ENCODE measurements around the gene TIMP2. TPM values are rescaled to one million over a fixed set of nuclear protein-coding genes. Genes with fewer than 3 reads are reported as not detected.
A peak's percentile ranks its signal among the peaks of the same experiment; 100 is the strongest.
"Not testable (repeated sequence)": the region's sequence is repeated elsewhere in the genome, so short reads cannot be mapped to it uniquely, and the experiment has no call there.

Gene TIMP2
- total RNA-seq, 1 donor from 2014 or later = 1,096 TPM

DNA sequence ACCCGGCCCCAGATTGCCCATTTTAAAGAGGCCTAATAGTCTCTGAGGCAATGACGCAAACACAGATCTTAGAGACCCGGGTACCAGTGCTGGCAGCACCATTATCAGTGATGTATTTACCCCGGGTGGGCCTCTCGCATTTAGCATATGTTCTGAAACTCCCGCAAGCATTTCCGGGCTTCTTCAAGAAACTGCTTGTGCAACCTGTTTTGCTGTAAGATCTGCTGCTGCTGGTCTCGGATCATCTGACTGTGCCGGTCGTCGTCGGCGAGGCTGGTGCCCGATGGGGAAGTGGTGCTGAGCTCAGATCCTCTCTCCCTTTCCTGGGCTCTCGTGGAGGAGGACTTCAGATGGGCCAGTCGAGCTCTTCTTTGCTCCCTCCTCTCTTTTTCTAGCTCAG is 34.7 kb downstream of the TIMP2 start:
- H3K4me1 Mint-ChIP-seq (ENCODE audit: unreplicated experiment) = peaks cover 57% of the 10 kb centered on the region
- DNase-seq (ENCODE audit: extremely low spot score, unreplicated experiment) = no peak
- TF ChIP-seq, protein P1, sequence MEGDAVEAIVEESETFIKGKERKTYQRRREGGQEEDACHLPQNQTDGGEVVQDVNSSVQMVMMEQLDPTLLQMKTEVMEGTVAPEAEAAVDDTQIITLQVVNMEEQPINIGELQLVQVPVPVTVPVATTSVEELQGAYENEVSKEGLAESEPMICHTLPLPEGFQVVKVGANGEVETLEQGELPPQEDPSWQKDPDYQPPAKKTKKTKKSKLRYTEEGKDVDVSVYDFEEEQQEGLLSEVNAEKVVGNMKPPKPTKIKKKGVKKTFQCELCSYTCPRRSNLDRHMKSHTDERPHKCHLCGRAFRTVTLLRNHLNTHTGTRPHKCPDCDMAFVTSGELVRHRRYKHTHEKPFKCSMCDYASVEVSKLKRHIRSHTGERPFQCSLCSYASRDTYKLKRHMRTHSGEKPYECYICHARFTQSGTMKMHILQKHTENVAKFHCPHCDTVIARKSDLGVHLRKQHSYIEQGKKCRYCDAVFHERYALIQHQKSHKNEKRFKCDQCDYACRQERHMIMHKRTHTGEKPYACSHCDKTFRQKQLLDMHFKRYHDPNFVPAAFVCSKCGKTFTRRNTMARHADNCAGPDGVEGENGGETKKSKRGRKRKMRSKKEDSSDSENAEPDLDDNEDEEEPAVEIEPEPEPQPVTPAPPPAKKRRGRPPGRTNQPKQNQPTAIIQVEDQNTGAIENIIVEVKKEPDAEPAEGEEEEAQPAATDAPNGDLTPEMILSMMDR (IDR thresholded peaks at IDR 0.05) = no peak
- H3K27me3 Mint-ChIP-seq (ENCODE audit: unreplicated experiment) = no peaks in the 10 kb centered on the region
- no peak overlapping the region for H3K27ac Mint-ChIP-seq (ENCODE audit: unreplicated experiment)
- H3K4me3 Mint-ChIP-seq (ENCODE audit: unreplicated experiment) = no peak overlapping the region
- no peaks in the 10 kb centered on the region for H3K9me3 Mint-ChIP-seq (ENCODE audit: unreplicated experiment)
- peaks cover 29% of the 10 kb centered on the region for H3K36me3 Mint-ChIP-seq (ENCODE audit: unreplicated experiment)

DNA sequence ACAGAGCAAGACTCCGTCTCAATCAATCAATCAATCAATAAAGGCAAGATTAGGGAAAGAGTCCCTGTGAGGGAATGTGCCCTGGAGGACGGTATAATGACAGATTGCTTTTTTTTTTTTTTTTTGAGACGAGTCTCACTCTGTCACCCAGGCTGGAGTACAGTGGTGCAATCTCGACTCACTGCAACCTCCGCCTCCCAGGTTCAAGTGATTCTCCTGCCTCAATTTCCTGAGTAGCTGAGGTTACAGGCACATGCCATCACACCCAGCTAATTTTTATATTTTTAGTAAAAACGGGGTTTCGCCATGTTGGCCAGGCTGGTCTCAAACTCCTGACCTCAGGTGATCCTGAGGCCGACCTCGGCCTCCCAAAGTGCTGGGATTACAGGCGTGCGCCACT is 35.1 kb downstream of the TIMP2 start:
- not testable (repeated sequence) for H3K27me3 Mint-ChIP-seq (ENCODE audit: unreplicated experiment); H3K27ac Mint-ChIP-seq (ENCODE audit: unreplicated experiment); H3K4me3 Mint-ChIP-seq (ENCODE audit: unreplicated experiment); DNase-seq (ENCODE audit: extremely low spot score, unreplicated experiment); H3K9me3 Mint-ChIP-seq (ENCODE audit: unreplicated experiment)
- Mint-ChIP-seq H3K4me1 (ENCODE audit: unreplicated experiment) (peaks cover 58% of the 10 kb centered on the region), H3K36me3 (ENCODE audit: unreplicated experiment) (peaks cover 29% of the 10 kb centered on the region)

DNA sequence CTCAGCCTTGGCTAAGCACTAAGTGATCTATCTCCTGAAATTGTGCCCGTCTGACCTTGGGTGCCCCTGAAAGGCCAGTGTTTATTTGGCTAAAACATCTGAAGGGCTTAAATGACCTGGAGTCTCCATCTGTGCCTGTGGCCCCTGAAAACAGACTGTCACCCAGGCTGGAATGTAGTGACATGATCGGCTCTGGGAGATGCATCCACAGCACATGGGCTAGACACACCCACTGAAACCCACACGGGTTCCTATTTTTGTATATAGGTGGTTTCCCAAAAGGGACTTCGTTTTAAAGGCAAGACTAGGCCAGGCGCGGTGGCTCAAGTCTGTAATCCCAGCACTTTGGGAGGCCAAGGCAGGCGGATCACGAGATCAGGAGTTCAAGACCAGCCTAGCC is 35.7 kb downstream of the TIMP2 start:
- H3K9me3 Mint-ChIP-seq (ENCODE audit: unreplicated experiment) = no peaks in the 10 kb centered on the region
- TF ChIP-seq, protein P1 (IDR thresholded peaks at IDR 0.05) = no peak
- H3K4me1 Mint-ChIP-seq (ENCODE audit: unreplicated experiment) = peaks cover 62% of the 10 kb centered on the region
- no peak overlapping the region for H3K4me3 Mint-ChIP-seq (ENCODE audit: unreplicated experiment)
- no peaks in the 10 kb centered on the region for H3K27me3 Mint-ChIP-seq (ENCODE audit: unreplicated experiment)
- no peak for DNase-seq (ENCODE audit: extremely low spot score, unreplicated experiment)
- H3K27ac Mint-ChIP-seq (ENCODE audit: unreplicated experiment) = peak overlapping the region; percentile 15
- H3K36me3 Mint-ChIP-seq (ENCODE audit: unreplicated experiment) = peaks cover 29% of the 10 kb centered on the region

DNA sequence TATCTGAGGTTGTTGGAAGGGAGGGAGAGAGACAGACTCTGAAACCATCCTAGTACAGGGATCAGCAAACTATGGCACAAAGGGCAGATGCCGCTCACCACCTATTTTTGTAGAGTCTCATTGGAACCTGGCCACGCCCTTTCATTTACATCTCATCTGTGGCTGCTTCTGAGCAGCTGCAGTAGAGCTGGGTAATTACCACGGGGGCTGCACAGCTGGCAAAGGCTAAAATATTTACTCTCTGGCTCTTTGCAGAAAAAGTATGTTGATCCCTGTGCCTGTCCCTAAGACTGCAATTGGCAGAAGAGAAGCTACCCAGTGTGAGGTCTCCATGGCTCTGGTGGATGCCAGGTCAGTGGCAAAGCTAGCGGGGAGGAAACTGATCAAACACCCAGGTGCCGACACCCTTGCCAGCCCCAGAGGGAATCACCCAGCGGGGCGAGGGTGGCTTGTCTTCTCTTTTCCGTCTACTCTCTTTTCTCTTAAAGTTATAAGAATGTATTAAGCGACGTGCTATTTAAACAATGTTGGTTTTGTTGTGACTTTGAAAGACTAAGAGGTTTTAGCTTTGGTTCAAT is 36.2 kb downstream of the TIMP2 start:
- Mint-ChIP-seq H3K4me1 (ENCODE audit: unreplicated experiment) (peaks cover 64% of the 10 kb centered on the region), H3K9me3 (ENCODE audit: unreplicated experiment) (no peaks in the 10 kb centered on the region), H3K4me3 (ENCODE audit: unreplicated experiment) (no peak overlapping the region), H3K36me3 (ENCODE audit: unreplicated experiment) (peaks cover 29% of the 10 kb centered on the region), H3K27ac (ENCODE audit: unreplicated experiment) (peak overlapping the region; percentile 53), H3K27me3 (ENCODE audit: unreplicated experiment) (no peaks in the 10 kb centered on the region)
- DNase-seq (ENCODE audit: extremely low spot score, unreplicated experiment) = no peak
- TF ChIP-seq, protein P1 (IDR thresholded peaks at IDR 0.05) = no peak

DNA sequence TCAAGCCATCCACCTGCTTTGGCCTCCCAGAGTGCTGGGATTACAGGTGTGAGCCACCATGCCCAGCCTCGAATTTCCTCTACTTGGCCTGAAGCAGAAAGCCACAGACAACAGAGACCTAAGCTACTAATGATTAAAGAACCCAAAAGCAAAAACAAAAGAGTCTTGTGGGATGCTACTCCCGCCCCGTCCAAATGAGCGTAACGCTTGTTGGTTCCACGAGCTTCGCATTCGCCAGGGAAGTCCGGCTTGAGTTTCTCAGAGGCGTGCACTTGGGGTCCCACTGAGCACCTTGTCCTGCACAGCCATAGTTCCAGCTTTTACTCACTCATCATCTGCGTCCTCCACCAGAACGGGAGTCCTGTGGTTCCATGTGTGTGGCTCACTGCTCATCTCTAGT is 38.2 kb downstream of the TIMP2 start:
- no peak overlapping the region for H3K4me3 Mint-ChIP-seq (ENCODE audit: unreplicated experiment)
- H3K9me3 Mint-ChIP-seq (ENCODE audit: unreplicated experiment) = no peaks in the 10 kb centered on the region
- H3K36me3 Mint-ChIP-seq (ENCODE audit: unreplicated experiment) = peaks cover 18% of the 10 kb centered on the region
- peaks cover 71% of the 10 kb centered on the region for H3K4me1 Mint-ChIP-seq (ENCODE audit: unreplicated experiment)
- no peak for DNase-seq (ENCODE audit: extremely low spot score, unreplicated experiment)
- TF ChIP-seq, protein P1 (IDR thresholded peaks at IDR 0.05) = no peak
- peak overlapping the region; percentile 74 for H3K27ac Mint-ChIP-seq (ENCODE audit: unreplicated experiment)
- no peaks in the 10 kb centered on the region for H3K27me3 Mint-ChIP-seq (ENCODE audit: unreplicated experiment)

DNA sequence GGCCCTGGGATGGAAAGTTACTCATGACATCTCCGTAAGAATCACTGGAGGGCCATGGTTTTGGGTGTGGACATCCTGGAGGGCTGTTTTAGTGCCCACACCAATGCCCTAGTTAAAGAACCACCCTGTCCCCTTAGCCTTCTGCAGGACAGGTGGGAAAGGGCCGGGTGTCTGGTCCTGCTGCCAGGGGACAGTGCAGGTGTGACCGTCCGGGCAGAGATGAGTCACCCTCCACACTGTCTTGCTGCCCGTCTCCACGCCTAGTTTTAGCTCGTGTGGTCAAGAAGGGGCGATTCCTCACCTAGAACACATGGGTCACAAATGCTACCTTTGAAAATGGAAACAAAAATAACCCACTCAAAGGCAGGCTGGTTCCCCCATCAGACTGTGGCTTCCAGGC is 39.2 kb downstream of the TIMP2 start:
- Mint-ChIP-seq H3K9me3 (ENCODE audit: unreplicated experiment) (no peaks in the 10 kb centered on the region), H3K36me3 (ENCODE audit: unreplicated experiment) (peaks cover 9% of the 10 kb centered on the region), H3K27ac (ENCODE audit: unreplicated experiment) (peak overlapping the region; percentile 99), H3K4me1 (ENCODE audit: unreplicated experiment) (peaks cover 73% of the 10 kb centered on the region), H3K4me3 (ENCODE audit: unreplicated experiment) (no peak overlapping the region), H3K27me3 (ENCODE audit: unreplicated experiment) (no peaks in the 10 kb centered on the region)
- TF ChIP-seq, protein P1 (IDR thresholded peaks at IDR 0.05) = no peak
- no peak for DNase-seq (ENCODE audit: extremely low spot score, unreplicated experiment)
